Activated CD4-positive, alpha-beta T cell treated with anti-CD3 and anti-CD28 coated beads, Interleukin-2, amount 10 ng/mL, durations not matched to agents 7 days and 5 days (primary cell): ENCODE data around the gene PROSER2. TPM values are rescaled to one million over a fixed set of nuclear protein-coding genes. Genes with fewer than 3 reads are reported as not detected.
A peak's percentile ranks its signal among the peaks of the same experiment; 100 is the strongest.
"Not testable (repeated sequence)": the region's sequence is repeated elsewhere in the genome, so short reads cannot be mapped to it uniquely, and the experiment has no call there.

ENCODE experiments used
- CTCF ChIA-PET: fragments of 350-600 bp; sonication (Branson Sonifier 250); formaldehyde crosslinking; loops from one replicate; lab custom pipeline; 2021; ENCODE audit warnings: antibody characterized with exemption; lab: Charles Lee
- POLR2A ChIA-PET: fragments of 350-600 bp; sonication (Branson Sonifier 250); formaldehyde crosslinking; loops from one replicate; lab custom pipeline; 2021; ENCODE audit warnings: antibody characterized with exemption; lab: Charles Lee
- DNase-seq: peaks from one replicate; pipeline ENCODE4 v3.0.0-alpha.2; 2020
- H3K27ac Mint-ChIP-seq: one replicate; pipeline ENCODE4 v1.8.0; 2021; ENCODE audit warnings: mild to moderate bottlenecking, moderate library complexity, mixed read lengths
- H3K27me3 Mint-ChIP-seq: one replicate; pipeline ENCODE4 v1.8.0; 2021; ENCODE audit warnings: mixed read lengths
- H3K36me3 Mint-ChIP-seq: one replicate; pipeline ENCODE4 v1.8.0; 2021; ENCODE audit warnings: low read depth, mixed read lengths
- H3K4me1 Mint-ChIP-seq: one replicate; pipeline ENCODE4 v1.8.0; 2021; ENCODE audit warnings: mixed read lengths
- H3K4me3 Mint-ChIP-seq: one replicate; pipeline ENCODE4 v1.8.0; 2021; ENCODE audit warnings: mild to moderate bottlenecking, moderate library complexity, mixed read lengths
- H3K9me3 Mint-ChIP-seq: one replicate; pipeline ENCODE4 v1.8.0; 2021; ENCODE audit warnings: mixed read lengths
- total RNA-seq, 2 experiments: library from RNA; stranded (reverse); gene quantifications; one replicate each; pipeline ENCODE4 v1.2.3, GENCODE V29; 2021

The PROSER2 gene
- total RNA-seq, 2 experiments from 2014 or later, result 0.27 to 0.31 TPM

- Mint-ChIP-seq H3K27me3 (no peaks in the 10 kb centered on the region), H3K9me3 (no peaks in the 10 kb centered on the region), H3K36me3 (no peaks in the 10 kb centered on the region), H3K4me1 (no peaks in the 10 kb centered on the region), H3K27ac (no peak overlapping the region), H3K4me3 (no peak overlapping the region)
- POLR2A ChIA-PET, result no interaction called here
- CTCF ChIA-PET, result no interaction called here
- DNase-seq, result no peak
Observed at GRCh38 chr10:11851910-11852309, 28.8 kb downstream of the PROSER2 start.

DNA sequence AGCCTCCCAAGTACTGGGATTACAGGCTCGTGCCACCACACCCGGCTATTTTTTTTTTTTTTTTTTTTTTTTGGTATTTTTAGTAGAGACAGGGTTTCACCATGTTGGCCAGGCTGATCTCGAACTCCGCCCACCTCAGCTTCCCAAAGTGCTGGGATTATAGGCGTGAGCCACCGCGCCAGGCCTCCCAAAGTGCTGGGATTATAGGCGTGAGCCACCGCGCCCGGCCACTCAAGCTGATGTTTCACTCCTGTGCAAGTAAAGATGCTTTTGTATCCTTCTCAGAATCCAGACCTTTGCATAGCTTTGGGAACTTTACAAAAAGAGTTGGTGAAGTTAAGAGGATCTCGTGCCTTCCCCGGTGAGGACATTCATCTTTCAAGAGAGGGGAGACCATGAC lies 29.5 kb downstream of the PROSER2 start:
- H3K4me3 Mint-ChIP-seq, CTCF ChIA-PET, H3K9me3 Mint-ChIP-seq, DNase-seq, H3K36me3 Mint-ChIP-seq, H3K27me3 Mint-ChIP-seq, POLR2A ChIA-PET, H3K4me1 Mint-ChIP-seq, H3K27ac Mint-ChIP-seq: not testable (repeated sequence)

GRCh38 chr10:11853468-11853867 lies 30.3 kb downstream of the PROSER2 start:
- DNase-seq, result no peak
- Mint-ChIP-seq H3K4me1 (no peaks in the 10 kb centered on the region), H3K36me3 (no peaks in the 10 kb centered on the region), H3K4me3 (no peak overlapping the region), H3K27ac (no peak overlapping the region), H3K27me3 (peaks cover 2% of the 10 kb centered on the region), H3K9me3 (no peaks in the 10 kb centered on the region)
- ChIA-PET CTCF (no interaction called here), POLR2A (interaction anchor here (0.5 kb wide), 1 partner anchor 307 kb away, joined by 3 read pairs; no protein-coding TSS in a partner anchor)

DNA sequence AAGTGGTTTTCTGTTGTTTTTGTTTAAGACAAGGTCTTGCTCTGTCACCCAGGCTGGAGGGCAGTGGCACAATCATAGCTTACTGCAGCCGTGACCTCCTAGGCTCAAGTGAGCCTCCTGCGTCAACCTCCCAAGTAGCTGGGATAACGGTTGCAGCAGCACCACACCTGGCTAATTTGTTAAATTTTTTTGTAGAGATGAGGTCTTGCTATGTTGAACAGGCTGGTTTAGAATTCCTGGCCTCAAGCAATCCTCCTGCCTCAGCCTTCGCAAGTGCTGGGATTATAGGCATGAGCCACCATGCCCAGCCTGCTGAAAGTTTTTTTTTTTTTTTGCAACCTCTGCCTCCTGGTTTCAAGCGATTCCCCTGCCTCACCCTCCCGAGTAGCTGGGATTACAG lies 31.1 kb downstream of the PROSER2 start:
- no peak for DNase-seq
- Mint-ChIP-seq H3K4me3 (no peak overlapping the region), H3K27ac (no peak overlapping the region), H3K36me3 (no peaks in the 10 kb centered on the region), H3K4me1 (no peaks in the 10 kb centered on the region), H3K27me3 (peaks cover 2% of the 10 kb centered on the region), H3K9me3 (no peaks in the 10 kb centered on the region)
- ChIA-PET POLR2A (no interaction called here), CTCF (interaction anchor here (0.7 to 1.2 kb wide), 2 partner anchors 27 to 1037 kb away, joined by 3 read pairs; no protein-coding TSS in a partner anchor)

GRCh38 chr10:11856089-11856488 lies 32.9 kb downstream of the PROSER2 start:
- CTCF ChIA-PET, result interaction anchor here (0.6 to 1.3 kb wide), 2 partner anchors 9 to 412 kb away, joined by 3 read pairs; no protein-coding TSS in a partner anchor
- POLR2A ChIA-PET, result no interaction called here
- H3K9me3 Mint-ChIP-seq, result no peaks in the 10 kb centered on the region
- no peak overlapping the region for H3K27ac Mint-ChIP-seq
- H3K4me1 Mint-ChIP-seq, result no peaks in the 10 kb centered on the region
- no peaks in the 10 kb centered on the region for H3K36me3 Mint-ChIP-seq
- DNase-seq, result no peak
- peaks cover 2% of the 10 kb centered on the region for H3K27me3 Mint-ChIP-seq
- no peak overlapping the region for H3K4me3 Mint-ChIP-seq

- no peak overlapping the region for H3K27ac Mint-ChIP-seq
- H3K4me1 Mint-ChIP-seq, result no peaks in the 10 kb centered on the region
- ChIA-PET POLR2A (no interaction called here), CTCF (interaction anchor here (1.3 kb wide), 1 partner anchor 9 kb away, joined by 3 read pairs; no protein-coding TSS in a partner anchor)
- no peaks in the 10 kb centered on the region for H3K36me3 Mint-ChIP-seq
- H3K27me3 Mint-ChIP-seq, result peaks cover 4% of the 10 kb centered on the region
- no peak for DNase-seq
- H3K9me3 Mint-ChIP-seq, result no peaks in the 10 kb centered on the region
- no peak overlapping the region for H3K4me3 Mint-ChIP-seq
Observed at GRCh38 chr10:11856678-11857077, 33.5 kb downstream of the PROSER2 start.

- no peak overlapping the region for H3K27ac Mint-ChIP-seq
- no peaks in the 10 kb centered on the region for H3K9me3 Mint-ChIP-seq
- no peaks in the 10 kb centered on the region for H3K36me3 Mint-ChIP-seq
- no peak overlapping the region for H3K4me3 Mint-ChIP-seq
- peaks cover 4% of the 10 kb centered on the region for H3K27me3 Mint-ChIP-seq
- POLR2A ChIA-PET, result no interaction called here
- CTCF ChIA-PET, result interaction anchor here (1.9 kb wide), 1 partner anchor 20 kb away, joined by 4 read pairs; no protein-coding TSS in a partner anchor
- no peak for DNase-seq
- peaks cover 6% of the 10 kb centered on the region for H3K4me1 Mint-ChIP-seq
Observed at GRCh38 chr10:11858093-11858492, 34.9 kb downstream of the PROSER2 start.

DNA sequence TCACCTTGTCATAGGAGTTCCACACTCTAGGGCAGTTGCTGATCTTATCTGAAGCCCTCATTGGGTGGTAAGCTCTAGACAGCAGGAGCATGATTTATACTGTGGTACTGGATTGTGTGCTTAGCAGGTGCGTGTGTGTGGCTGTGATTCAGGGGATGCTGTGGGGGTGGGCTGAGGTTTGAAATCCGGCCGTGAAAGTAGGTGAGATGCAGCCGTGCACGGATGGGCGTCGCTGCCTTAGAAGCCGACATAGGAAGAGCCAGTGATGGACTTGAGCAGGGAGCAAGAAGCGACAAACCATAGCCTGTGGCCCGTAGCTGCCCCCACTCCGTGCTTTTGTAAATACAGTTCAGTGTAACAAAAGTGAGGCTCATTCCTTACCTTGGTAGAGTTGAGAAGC lies 38.2 kb downstream of the PROSER2 start:
- CTCF ChIA-PET, result no interaction called here
- no peaks in the 10 kb centered on the region for H3K9me3 Mint-ChIP-seq
- H3K27me3 Mint-ChIP-seq, result peaks cover 8% of the 10 kb centered on the region
- no peak for DNase-seq
- H3K27ac Mint-ChIP-seq, result no peak overlapping the region
- H3K4me1 Mint-ChIP-seq, result peaks cover 20% of the 10 kb centered on the region
- H3K36me3 Mint-ChIP-seq, result no peaks in the 10 kb centered on the region
- no peak overlapping the region for H3K4me3 Mint-ChIP-seq
- POLR2A ChIA-PET, result no interaction called here

DNA sequence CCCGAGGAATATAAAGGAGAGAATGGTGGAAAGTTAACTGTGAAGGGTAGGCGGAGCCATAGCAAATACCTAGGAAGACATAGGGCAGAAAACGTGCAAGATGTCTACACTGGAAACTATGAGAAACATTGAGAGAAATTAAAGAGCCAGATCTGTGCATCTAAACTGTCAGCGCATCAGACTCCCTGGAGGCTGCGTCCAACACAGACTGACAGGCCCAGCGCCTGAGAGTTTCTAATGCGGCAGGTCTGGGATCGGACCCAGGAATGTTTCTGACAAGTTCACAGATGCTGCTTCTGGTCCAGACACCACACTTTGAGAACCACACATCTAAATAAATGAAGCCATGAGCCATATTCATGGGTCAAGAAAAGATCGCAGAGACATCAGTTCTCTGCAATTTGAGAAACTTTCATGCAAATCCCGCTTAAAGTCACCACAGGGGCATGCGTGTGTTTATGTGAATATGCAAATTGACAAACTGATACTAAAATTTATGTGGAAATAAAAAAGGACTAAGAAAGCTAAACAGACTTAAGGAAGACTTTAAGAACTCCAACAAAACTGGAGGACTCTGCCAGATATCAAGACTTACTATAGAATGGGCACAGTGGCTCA lies 38.8 kb downstream of the PROSER2 start:
- H3K27me3 Mint-ChIP-seq, result peaks cover 8% of the 10 kb centered on the region
- H3K4me1 Mint-ChIP-seq, result peaks cover 20% of the 10 kb centered on the region
- no peaks in the 10 kb centered on the region for H3K36me3 Mint-ChIP-seq
- no peak for DNase-seq
- ChIA-PET POLR2A (no interaction called here), CTCF (no interaction called here)
- H3K4me3 Mint-ChIP-seq, result no peak overlapping the region
- no peaks in the 10 kb centered on the region for H3K9me3 Mint-ChIP-seq
- H3K27ac Mint-ChIP-seq, result no peak overlapping the region

DNA sequence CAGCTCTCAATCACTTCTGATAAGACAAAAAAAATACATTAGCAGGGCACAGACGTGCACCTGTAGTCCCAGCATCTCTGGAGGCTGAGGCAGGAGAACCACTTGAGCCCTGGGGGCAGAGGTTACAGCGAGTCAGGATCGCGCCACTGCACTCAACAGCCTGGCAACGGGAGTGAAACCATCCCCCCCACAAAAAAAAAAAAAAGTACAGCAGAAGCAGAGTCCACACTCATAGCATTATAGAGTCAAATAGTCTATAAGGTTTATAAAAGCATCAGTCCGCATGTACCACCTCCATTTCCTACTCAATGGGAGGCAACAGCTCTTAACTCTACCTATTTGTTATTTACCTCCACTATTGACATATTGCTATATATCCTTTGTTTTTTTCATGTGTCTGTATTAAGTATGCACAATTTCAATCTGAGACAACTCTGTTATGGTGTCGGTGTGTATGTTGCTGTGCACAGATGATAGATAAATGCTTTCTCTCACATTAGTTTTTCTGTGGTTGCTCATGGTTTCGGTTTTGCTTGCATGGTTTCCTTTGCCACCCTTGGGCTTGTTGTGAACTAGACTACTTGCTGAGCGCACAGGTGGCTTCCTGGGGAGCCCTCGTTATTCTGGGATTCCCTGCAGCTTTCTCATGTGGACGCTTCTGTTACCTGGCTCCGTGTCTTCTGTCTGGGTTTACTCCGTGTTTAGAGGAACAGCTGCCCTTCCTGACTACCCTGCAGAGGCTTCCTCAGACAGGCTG lies 40.4 kb downstream of the PROSER2 start:
- DNase-seq, result peak; percentile 64
- Mint-ChIP-seq H3K9me3 (no peaks in the 10 kb centered on the region), H3K36me3 (no peaks in the 10 kb centered on the region), H3K4me3 (no peak overlapping the region), H3K27ac (peak overlapping the region; percentile 43), H3K4me1 (peaks cover 20% of the 10 kb centered on the region), H3K27me3 (peaks cover 6% of the 10 kb centered on the region)
- ChIA-PET POLR2A (no interaction called here), CTCF (no interaction called here)

GRCh38 chr10:11864727-11865126 lies 41.6 kb downstream of the PROSER2 start:
- H3K9me3 Mint-ChIP-seq, result no peaks in the 10 kb centered on the region
- H3K27ac Mint-ChIP-seq, result no peak overlapping the region
- CTCF ChIA-PET, result interaction anchor here (0.7 to 1.2 kb wide), 3 partner anchors 8 to 1019 kb away, joined by 3 to 4 read pairs (median 4); no protein-coding TSS in a partner anchor

DNA sequence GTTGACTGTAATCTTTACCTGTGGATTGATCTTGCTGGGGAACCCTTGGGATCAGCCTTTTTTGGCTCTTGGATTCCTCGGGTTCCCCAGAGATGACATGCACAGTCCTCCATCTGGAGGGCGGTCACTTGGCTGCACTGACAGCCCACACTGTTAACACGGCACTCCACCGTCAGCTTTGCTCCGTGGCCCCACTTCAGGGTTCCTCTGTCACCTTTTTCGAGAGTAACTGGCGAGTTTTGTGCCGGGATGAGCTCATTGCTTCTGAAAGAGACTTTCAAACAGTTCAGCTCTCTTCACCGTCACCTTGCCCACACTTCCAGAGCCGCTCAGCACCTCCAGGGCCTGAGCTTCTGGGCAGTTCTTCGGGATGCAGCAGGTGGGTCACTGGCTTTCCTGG lies 42.4 kb downstream of the PROSER2 start:
- Mint-ChIP-seq H3K36me3 (no peaks in the 10 kb centered on the region), H3K9me3 (no peaks in the 10 kb centered on the region), H3K4me3 (no peak overlapping the region), H3K4me1 (peaks cover 20% of the 10 kb centered on the region), H3K27me3 (peaks cover 6% of the 10 kb centered on the region), H3K27ac (no peak overlapping the region)
- POLR2A ChIA-PET, result no interaction called here
- no peak for DNase-seq
- CTCF ChIA-PET, result interaction anchor here (1.2 kb wide), 2 partner anchors 9 to 46 kb away, joined by 3 to 4 read pairs; no protein-coding TSS in a partner anchor

More at GRCh38 chr10:11864727-11865126, 41.6 kb downstream of the PROSER2 start:
- H3K27me3 Mint-ChIP-seq, result peaks cover 6% of the 10 kb centered on the region
- H3K36me3 Mint-ChIP-seq, result no peaks in the 10 kb centered on the region
- peaks cover 20% of the 10 kb centered on the region for H3K4me1 Mint-ChIP-seq
- no peak for DNase-seq
- no peak overlapping the region for H3K4me3 Mint-ChIP-seq
- POLR2A ChIA-PET, result no interaction called here
